ENCODE results near the gene TMEM163.

Gene TMEM163

DNA sequence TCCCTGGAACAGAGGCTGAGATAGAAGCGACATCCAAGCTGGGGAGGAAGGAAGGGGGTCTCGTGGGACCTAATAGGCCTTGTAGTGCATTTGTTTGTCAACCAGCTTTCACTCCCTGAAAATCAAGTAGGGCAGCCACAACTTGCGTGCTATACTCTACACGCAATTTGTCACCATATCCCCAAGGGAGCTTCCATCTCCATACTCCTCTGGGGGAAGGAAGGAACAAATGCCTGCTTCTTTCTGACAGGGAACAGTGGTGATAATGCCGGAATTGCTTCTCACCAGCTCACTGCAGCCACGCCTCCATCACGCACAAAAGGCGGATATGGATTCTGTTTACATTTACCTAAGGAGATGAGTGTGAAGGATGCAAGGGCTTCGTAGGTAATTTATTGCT lies 213.4 kb downstream of the TMEM163 start:
- TF ChIP-seq, protein P1, sequence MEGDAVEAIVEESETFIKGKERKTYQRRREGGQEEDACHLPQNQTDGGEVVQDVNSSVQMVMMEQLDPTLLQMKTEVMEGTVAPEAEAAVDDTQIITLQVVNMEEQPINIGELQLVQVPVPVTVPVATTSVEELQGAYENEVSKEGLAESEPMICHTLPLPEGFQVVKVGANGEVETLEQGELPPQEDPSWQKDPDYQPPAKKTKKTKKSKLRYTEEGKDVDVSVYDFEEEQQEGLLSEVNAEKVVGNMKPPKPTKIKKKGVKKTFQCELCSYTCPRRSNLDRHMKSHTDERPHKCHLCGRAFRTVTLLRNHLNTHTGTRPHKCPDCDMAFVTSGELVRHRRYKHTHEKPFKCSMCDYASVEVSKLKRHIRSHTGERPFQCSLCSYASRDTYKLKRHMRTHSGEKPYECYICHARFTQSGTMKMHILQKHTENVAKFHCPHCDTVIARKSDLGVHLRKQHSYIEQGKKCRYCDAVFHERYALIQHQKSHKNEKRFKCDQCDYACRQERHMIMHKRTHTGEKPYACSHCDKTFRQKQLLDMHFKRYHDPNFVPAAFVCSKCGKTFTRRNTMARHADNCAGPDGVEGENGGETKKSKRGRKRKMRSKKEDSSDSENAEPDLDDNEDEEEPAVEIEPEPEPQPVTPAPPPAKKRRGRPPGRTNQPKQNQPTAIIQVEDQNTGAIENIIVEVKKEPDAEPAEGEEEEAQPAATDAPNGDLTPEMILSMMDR (IDR thresholded peaks at IDR 0.05): no peak
- no peak overlapping the region for H3K27ac ChIP-seq
- DNase-seq (ENCODE audit: low spot score): no peak
- H3K4me3 ChIP-seq: no peak overlapping the region

DNA sequence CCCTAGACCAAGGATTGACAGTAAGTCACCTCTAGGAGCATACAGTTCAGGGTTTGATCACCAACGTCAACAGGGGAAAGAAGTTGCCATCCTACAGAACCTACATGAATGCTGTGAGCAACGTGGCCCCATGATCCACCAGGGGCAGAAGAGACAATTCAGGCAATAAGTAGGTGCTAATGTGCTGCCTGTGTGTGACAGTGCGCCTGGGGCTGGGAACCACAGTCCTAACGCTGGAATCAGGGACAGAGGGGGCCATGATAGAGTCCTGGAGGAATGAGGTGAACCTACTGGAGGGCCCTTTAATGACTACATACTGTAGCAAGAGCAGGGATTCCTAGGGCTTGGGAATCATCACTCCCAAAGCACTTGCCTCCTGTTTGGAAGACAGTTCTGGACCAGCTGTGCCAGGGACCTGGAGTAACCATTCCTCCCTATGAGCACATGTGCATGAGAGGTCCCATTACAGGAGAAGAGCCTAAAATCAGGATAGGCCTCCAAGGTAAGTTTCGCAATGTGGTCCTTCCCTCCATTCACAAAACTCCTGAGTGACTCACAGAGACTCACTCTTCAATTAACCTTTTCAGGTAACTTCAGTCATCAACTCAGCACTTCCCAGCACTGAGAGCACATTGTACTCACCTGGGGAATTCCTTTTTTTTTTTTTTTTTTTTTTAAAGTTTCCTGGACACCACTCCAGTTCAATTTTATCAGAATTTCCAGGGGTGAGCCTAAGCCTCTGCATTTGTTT lies 214.0 kb downstream of the TMEM163 start:
- Histone ChIP-seq H3K4me3 (no peak overlapping the region), H3K27ac (no peak overlapping the region)
- TF ChIP-seq, protein P1 (IDR thresholded peaks at IDR 0.05): no peak
- DNase-seq (ENCODE audit: low spot score): no peak

DNA sequence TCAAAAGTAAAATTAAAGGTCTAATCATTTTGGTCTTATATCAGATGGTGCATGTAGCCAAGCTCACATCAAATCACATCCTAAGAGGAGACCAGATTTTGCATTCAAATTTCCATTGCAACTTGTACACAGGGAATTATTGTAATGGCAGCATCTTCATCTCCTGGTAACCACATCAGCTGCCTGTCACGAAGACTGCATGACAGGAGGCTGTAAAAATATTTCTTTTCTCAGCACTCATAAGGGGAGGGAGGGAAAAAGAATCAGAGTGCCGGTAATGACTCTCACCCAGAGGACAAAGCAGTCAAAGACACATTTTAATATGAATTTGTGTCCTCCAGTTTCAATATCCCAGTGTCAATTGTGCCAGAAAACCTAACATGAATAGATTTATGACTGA lies 216.7 kb downstream of the TMEM163 start:
- TF ChIP-seq, protein P1 (IDR thresholded peaks at IDR 0.05): no peak
- no peak for DNase-seq (ENCODE audit: low spot score)
- Histone ChIP-seq H3K4me3 (no peak overlapping the region), H3K27ac (no peak overlapping the region)

DNA sequence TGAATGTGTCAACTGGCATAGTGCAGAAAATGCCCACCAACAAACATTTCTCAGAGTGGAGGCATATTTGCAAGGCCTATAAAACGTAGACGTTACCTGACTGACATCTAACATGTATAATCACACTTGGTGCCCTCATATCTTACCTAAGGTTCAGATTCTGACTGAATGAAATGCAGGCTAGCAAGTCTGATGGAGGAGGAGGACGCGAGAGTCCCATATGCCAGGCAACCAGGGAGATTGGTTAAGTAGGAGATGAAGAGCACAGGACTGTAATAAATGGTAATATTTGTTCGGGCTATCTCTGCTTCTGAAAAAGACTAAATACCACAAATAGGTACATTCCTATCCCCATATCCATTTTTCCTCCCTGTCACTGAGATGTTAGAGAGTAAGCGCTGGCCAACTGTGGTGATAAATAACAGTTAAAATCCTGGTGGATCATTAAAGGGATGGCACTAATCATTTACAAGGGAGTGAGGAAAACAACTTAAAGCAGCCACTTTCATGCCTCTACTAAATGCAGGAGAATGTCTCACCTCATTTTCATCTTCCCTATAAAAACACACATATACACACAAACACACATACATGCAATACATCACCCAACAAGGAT lies 217.2 kb downstream of the TMEM163 start:
- no peak for DNase-seq (ENCODE audit: low spot score)
- H3K27ac ChIP-seq: no peak overlapping the region
- TF ChIP-seq, protein P1 (IDR thresholded peaks at IDR 0.05): no peak
- H3K4me3 ChIP-seq: no peak overlapping the region

DNA sequence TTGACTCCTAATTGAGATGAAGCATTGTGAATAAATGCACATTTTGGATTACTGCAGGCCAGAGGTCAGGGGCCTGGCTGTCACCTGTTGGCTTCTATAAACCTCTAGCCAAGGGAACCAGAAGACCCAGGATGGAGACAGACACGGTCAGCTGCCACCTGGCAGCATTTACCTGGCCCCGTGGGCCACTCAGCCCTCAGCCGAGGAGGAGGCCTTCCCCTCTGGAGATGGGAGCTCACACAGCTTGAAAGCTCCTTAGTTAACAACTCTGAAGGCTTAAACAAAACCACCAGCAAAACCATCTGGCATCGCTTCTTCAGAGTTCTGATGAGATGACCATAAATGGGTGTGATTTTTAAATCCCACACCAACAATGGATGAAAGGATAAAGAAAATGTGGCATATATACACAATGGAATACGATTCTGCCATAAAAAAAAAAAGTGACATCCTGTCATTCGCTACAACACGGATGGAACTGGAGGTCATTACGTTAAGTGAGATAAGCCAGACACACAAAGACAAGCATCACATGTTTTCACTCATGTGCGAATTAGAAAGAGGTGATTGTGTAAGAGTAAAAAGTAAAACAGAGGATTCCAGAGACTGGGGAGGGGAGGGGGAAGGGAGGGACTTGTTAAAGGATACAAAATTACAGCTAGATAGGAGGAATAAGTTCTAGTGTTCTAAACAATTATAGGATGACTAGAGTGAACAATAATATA lies 218.4 kb downstream of the TMEM163 start:
- TF ChIP-seq, protein P1 (IDR thresholded peaks at IDR 0.05): no peak
- no peak for DNase-seq (ENCODE audit: low spot score)
- no peak overlapping the region for H3K4me3 ChIP-seq
- H3K27ac ChIP-seq: no peak overlapping the region

DNA sequence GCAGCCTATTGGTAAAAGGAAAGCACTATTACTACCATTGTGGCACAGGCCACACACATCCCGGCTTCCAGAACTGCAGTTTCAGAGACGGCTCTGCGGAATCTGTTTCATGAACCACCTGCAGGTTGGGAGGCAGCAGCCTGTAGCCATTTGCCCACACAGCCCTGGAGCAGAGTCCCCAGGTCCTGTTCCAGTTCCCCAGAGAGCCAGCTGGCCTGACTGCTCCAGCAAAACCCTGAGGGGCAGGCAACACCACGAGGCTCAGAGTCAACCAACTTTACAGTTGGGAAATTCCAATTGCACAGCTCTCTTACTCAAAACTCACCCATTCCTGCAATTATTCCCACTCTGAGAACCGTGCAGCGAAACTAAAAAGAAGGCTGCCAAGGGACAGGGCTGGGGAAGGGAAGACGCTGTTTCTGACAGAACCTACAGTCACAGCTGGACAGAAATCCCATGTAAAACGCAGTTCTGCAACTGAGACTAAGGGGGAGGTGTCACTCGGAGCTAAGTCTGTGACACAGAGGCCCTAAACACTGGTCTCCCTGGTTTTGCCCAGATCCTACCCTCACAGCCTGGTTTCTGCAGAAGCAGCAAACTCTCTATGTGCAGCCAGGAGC lies 219.4 kb downstream of the TMEM163 start:
- no peak overlapping the region for H3K27ac ChIP-seq
- TF ChIP-seq, protein P1 (IDR thresholded peaks at IDR 0.05): no peak
- no peak for DNase-seq (ENCODE audit: low spot score)
- H3K4me3 ChIP-seq: no peak overlapping the region
